ENCODE results near the gene SBF1.

Gene SBF1

GRCh38 chr22:50505776-50506610 lies 31.2 kb upstream of the SBF1 start:
- no peak for DNase-seq (ENCODE audit: low spot score)

- DNase-seq (ENCODE audit: low spot score) = no peak
Observed at GRCh38 chr22:50505276-50505775, 30.5 kb upstream of the SBF1 start.

DNA sequence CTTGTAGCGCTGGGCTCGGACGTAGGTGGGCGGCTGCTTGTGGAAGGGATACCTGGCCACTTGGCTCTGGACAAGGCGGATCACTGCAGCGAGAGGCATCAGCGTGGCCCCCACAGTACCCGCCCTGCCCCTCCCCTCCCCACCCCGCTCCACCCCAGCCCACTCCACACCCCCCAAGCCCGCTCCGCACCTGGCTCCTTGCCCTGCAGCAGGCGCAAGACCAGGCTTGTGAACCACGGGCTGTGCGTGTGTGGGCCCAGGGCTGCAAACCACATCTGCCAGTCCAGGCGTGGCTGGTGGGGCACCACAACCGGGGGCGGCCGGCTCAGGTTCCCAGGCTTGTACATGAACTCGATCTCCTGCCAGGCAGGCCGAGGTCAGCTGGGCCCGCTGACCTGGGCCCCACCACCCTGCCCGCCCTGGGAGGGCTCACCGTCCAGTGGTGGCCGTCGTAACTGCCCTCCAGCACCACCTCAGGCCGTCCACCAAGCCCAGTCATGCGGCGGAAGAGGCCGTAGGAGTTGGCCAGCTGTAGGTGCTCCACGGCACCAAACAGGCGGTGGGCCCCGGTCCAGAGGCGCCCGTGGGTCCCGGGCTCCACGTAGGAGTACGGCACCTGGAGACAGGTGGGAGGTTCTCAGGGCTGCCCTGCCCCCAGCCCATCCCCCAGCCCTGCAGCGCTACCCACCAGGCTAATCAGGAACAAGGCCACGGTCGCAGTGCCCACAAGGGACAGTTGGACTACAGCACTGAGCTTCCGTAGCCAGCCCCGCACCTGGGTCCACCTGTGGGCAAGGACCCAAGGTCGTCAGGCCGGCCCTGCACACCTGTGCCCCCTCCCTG lies 29.8 kb upstream of the SBF1 start:
- DNase-seq (ENCODE audit: low spot score) = no peak

- DNase-seq (ENCODE audit: low spot score) = no peak
Observed at GRCh38 chr22:50503475-50504145, 28.8 kb upstream of the SBF1 start.

DNA sequence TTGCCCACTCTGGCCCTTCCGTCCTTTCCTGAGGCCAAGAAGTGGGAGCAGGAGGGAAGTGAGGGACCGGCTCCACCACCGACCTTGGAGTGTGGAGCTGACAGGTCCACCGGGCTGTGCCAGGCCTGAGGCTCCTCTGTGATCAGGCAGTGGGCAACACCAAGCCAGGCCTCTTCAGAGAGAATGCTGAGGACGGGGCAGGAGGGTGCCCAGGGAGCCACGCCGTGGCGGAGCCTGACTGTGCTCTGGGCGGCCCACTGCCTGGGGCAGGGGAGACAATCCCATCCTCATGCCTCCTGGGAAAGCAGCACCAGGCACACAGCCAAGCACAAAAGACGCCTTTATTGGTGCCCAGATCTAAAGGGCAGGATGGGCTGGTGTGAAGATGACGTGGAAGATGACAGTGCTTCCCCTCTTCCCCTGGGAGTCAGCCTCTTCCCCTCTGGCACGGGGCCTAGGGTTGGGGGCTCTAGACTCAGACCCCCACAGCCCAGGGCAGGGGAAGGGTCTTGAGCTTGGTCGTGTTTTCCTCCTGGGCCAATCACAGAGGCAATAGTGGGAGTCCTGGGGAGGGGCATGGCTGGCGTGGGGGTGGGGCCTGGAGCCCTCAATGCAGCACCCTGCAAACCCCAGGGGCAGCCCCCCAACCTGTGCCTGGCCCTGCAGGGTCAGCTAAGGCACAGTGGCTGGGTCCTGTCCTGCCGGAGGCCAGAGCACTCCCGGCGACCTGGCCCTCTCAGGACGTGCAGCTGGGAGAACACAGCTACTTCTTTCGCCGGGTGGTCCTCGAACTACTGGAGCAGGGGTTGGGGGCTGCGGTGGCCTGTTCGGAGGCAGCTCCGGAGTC lies 28.0 kb upstream of the SBF1 start:
- DNase-seq (ENCODE audit: low spot score) = no peak

DNA sequence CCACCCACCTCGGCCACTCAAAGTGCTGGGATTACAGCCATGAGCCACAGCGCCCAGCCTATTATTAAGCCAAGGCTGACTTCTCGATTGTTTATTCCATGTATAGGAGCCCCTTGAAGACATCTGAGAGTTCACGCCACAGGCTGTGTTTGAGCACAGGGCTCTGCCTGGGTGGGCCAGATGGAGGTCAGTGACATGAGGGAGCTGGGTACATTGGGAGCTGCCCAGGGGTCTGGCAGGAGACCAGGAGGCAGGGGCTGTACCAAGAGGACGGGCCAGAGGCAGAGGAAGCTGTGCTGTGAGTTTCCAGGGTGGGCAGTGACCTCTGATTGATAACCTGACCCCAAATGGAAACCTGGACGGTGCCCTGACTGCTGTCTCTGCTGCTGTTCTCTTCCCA lies 27.3 kb upstream of the SBF1 start:
- DNase-seq (ENCODE audit: low spot score) = no peak

- DNase-seq (ENCODE audit: low spot score) = no peak
Observed at GRCh38 chr22:50500452-50500851, 25.6 kb upstream of the SBF1 start.

GRCh38 chr22:50498322-50498890 lies 23.6 kb upstream of the SBF1 start:
- peak; percentile 45 for DNase-seq (ENCODE audit: low spot score)

GRCh38 chr22:50497093-50497492 lies 22.3 kb upstream of the SBF1 start:
- DNase-seq (ENCODE audit: low spot score) = no peak

DNA sequence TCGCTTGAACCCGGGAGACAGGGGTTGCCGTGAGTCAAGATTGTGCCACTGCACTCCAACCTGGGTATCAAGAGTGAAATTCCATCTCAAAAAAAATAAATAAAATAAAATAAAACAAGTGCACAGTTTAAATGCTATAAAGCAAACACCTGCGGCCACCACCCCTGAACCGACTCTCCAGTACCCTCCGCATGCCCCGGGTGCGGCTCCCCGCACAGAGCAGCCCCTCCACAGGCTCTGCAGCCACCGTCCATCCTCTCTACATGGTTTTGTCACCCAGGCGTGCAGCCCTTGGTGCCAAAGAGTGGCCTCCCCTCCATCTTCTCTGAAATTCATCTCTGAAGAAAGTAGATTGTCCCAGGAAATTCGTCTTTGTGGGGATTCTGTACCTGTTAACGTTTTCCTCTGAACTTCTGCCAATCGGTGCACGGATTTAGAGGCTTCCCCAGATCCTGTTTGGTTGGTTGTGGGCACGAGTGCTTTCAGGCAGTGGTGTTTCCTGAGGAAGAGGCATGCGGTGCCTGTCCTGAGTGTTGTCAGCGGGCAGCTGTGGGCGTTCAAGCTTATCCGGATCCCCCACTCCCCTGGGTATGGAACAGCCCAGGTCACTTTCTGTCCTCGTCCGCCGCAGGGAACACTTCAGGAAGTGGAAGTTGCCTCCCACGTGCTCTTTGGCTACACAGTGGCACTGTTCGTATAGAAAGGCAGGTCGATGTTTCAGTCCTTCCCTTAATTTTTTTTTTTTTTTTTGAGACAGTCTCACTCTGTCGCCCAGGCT lies 15.9 kb upstream of the SBF1 start:
- DNase-seq (ENCODE audit: low spot score) = no peak

GRCh38 chr22:50489363-50490243 lies 14.8 kb upstream of the SBF1 start:
- DNase-seq (ENCODE audit: low spot score) = no peak

- no peak for DNase-seq (ENCODE audit: low spot score)
Observed at GRCh38 chr22:50488886-50489285, 14.1 kb upstream of the SBF1 start.

DNA sequence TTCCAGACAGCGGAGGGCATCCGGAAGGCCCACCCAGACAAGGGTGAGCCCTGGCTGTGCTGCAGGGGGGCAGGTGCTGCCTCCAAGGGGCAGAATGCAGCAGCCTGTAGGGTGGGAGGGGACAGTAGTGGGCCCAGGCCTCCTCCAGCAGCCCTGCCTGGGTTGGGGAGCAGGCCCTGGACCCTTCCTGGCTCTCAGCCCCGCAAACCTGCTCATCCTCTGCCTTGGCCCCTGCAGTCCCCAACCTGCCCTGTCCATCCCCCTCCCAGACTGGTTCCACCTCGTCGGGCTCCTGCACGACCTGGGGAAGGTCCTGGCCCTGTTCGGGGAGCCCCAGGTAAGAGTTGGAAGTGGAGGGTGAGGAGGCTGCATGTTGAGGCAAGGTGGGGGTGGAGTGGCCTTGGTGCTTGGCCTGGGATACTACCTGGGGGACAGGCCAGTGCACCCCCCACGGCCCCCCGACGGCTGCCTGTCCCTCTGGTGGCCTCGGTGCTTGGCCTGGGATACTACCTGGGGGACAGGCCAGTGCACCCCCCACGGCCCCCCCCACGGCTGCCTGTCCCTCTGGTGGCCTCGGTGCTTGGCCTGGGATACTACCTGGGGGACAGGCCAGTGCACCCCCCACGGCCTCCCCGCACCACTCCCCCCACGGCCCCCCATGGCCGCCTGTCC lies 13.3 kb upstream of the SBF1 start:
- DNase-seq (ENCODE audit: low spot score) = no peak

GRCh38 chr22:50487290-50488005 lies 12.6 kb upstream of the SBF1 start:
- no peak for DNase-seq (ENCODE audit: low spot score)

- no peak for DNase-seq (ENCODE audit: low spot score)
Observed at GRCh38 chr22:50486561-50487289, 11.9 kb upstream of the SBF1 start, which contains the start of gene MIOX. MIOX (plus strand) TSS chr22:50486859; CDS start chr22:50486898, 39 bp downstream.

DNA sequence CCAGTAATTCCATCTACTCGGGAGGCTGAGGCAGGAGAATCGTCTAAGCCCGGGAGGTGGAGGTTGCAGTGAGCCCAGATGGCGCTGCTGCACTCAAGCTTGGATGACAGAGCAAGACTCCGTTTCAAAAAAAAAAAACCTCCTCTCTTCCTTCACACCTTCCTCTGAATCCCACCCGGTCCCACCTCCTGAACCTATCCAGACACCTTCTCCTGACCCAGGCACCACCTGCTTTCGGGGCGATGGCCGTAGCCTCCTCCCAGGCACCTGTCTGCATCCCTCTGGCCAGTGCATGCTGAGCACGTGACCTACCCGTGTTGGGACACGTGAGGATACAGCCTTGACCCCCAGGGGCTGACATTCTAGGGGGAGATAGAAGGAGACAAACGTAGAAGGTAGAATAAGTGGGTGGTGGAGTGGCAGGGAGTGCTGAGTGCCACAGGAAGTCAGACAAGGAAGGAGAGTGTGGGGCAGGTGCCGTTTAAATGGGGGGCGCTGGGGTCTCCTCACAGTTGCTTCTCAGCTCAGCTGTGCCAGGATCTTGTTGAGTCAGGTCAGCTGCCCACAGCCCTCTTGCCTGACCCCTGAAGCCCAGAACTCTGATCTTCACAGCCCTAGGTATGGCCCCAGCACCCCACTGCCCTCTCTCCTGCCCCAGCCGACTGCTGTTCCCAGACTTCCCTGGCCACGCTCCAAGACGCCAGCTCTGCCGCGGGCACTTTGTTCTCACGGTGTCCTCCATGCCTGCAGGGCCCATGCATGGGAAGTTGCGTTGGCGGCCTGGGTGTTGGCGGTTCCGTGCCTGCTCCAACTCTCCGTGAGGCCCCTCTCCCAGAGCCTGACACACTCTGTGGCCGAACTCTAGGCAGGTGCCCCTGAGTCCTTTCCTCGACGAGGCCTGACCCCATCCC lies 10.6 kb upstream of the SBF1 start:
- DNase-seq (ENCODE audit: low spot score) = no peak

Data from hematopoietic multipotent progenitor cell treated with erythropoietin and hydrocortisone succinate and interleukin-3 and kit ligand, for 17 days (in vitro differentiated cells).